Measurements from ENCODE around the gene ACTL7A. TPM values are rescaled to one million over a fixed set of nuclear protein-coding genes. Genes with fewer than 3 reads are reported as not detected.

ACTL7A gene
- polyA plus RNA-seq, 1 donor from 2014 or later = not detected

DNA sequence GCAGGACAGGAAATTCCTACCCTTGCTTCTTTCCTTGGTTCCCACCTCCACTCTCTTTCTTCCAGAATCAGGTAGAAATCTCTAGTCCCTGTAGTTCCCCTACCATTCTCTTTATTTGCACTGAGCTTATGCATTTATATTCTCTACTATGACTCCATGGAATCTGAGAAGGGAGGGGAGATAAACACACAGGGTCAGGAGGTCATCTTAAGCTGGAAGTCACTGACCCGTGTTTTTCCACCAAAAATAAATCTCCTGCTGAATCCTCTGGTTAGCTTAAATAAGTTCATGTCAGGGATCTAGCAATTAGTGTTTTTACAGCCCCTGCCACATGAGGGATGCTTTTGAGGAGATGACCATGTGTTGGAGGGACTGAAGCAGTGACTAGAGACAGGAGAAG is 10.0 kb upstream of the ACTL7A start:
- Histone ChIP-seq H2AFZ (ENCODE audit: low read depth, low read length) (no peak overlapping the region), H3K4me2 (ENCODE audit: low read length) (no peak overlapping the region), H3K27ac (ENCODE audit: low read length) (no peak overlapping the region), H3K79me2 (replicated peaks; ENCODE audit: insufficient read depth, low read length) (no peaks in the 10 kb centered on the region), H3K27me3 (ENCODE audit: insufficient read depth, low read depth, low read length) (no peaks in the 10 kb centered on the region), H3F3A (ENCODE audit: insufficient read depth, low read length, poor library complexity, severe bottlenecking) (no peaks in the 10 kb centered on the region), H3K9ac (ENCODE audit: low read length) (no peak overlapping the region), H3K4me3 (ENCODE audit: low read length) (no peak overlapping the region), H3K9me2 (ENCODE audit: insufficient read depth, low read length) (no peaks in the 10 kb centered on the region), H3K9me3 (ENCODE audit: low read length) (no peaks in the 10 kb centered on the region), H3K36me3 (ENCODE audit: insufficient read depth, low read length) (no peaks in the 10 kb centered on the region), H4K20me1 (ENCODE audit: insufficient read depth) (no peaks in the 10 kb centered on the region)
- TF ChIP-seq RAD21 (conservative IDR thresholded peaks at IDR 0.05) (no peak), SMC3 (conservative IDR thresholded peaks at IDR 0.05; ENCODE audit: poor library complexity) (no peak), TAF1 (IDR thresholded peaks at IDR 0.05; ENCODE audit: low read depth) (no peak), EP300 (conservative IDR thresholded peaks at IDR 0.05; ENCODE audit: poor library complexity, severe bottlenecking) (no peak), EZH2 (IDR thresholded peaks at IDR 0.05; ENCODE audit: borderline replicate concordance, insufficient read depth, low read length, poor library complexity, severe bottlenecking) (no peak)
- TF ChIP-seq, protein P1, sequence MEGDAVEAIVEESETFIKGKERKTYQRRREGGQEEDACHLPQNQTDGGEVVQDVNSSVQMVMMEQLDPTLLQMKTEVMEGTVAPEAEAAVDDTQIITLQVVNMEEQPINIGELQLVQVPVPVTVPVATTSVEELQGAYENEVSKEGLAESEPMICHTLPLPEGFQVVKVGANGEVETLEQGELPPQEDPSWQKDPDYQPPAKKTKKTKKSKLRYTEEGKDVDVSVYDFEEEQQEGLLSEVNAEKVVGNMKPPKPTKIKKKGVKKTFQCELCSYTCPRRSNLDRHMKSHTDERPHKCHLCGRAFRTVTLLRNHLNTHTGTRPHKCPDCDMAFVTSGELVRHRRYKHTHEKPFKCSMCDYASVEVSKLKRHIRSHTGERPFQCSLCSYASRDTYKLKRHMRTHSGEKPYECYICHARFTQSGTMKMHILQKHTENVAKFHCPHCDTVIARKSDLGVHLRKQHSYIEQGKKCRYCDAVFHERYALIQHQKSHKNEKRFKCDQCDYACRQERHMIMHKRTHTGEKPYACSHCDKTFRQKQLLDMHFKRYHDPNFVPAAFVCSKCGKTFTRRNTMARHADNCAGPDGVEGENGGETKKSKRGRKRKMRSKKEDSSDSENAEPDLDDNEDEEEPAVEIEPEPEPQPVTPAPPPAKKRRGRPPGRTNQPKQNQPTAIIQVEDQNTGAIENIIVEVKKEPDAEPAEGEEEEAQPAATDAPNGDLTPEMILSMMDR (IDR thresholded peaks at IDR 0.05; ENCODE audit: poor library complexity, severe bottlenecking) = no peak

DNA sequence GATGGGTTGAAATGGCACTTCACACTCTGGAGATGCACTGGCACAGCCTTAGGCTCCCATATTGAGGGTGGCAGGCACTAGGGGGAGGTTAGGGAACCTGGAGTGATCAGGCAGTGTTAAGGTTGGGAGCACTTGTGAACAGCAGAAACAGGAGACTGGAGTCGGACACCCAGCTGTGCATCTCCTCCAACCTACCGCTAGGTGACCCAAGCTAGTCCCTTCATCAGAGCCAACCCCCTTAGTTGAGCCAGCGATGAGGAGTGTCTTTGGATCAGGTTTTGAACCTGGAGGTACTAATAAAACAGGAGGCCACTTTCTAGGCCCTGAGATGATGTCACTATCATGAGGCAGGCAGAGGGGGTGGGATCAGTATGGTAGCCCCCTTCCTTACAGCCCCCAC is 8.0 kb upstream of the ACTL7A start:
- Histone ChIP-seq H2AFZ (ENCODE audit: low read depth, low read length) (no peak overlapping the region), H3K27me3 (ENCODE audit: insufficient read depth, low read depth, low read length) (no peaks in the 10 kb centered on the region), H3K36me3 (ENCODE audit: insufficient read depth, low read length) (no peaks in the 10 kb centered on the region), H4K20me1 (ENCODE audit: insufficient read depth) (no peaks in the 10 kb centered on the region), H3K9ac (ENCODE audit: low read length) (no peak overlapping the region), H3K79me2 (replicated peaks; ENCODE audit: insufficient read depth, low read length) (no peaks in the 10 kb centered on the region), H3K9me3 (ENCODE audit: low read length) (no peaks in the 10 kb centered on the region), H3K27ac (ENCODE audit: low read length) (no peak overlapping the region), H3K9me2 (ENCODE audit: insufficient read depth, low read length) (no peaks in the 10 kb centered on the region), H3F3A (ENCODE audit: insufficient read depth, low read length, poor library complexity, severe bottlenecking) (no peaks in the 10 kb centered on the region), H3K4me3 (ENCODE audit: low read length) (no peak overlapping the region), H3K4me2 (ENCODE audit: low read length) (no peak overlapping the region)
- TF ChIP-seq SMC3 (conservative IDR thresholded peaks at IDR 0.05; ENCODE audit: poor library complexity) (no peak), POLR2AphosphoS5 (IDR thresholded peaks at IDR 0.05) (no peak), EP300 (conservative IDR thresholded peaks at IDR 0.05; ENCODE audit: poor library complexity, severe bottlenecking) (no peak), REST (IDR thresholded peaks at IDR 0.05; ENCODE audit: borderline replicate concordance) (no peak), MXI1 (conservative IDR thresholded peaks at IDR 0.05; ENCODE audit: poor library complexity, severe bottlenecking) (no peak), RAD21 (conservative IDR thresholded peaks at IDR 0.05) (no peak), EZH2 (IDR thresholded peaks at IDR 0.05; ENCODE audit: borderline replicate concordance, insufficient read depth, low read length, poor library complexity, severe bottlenecking) (no peak), TAF1 (IDR thresholded peaks at IDR 0.05; ENCODE audit: low read depth) (no peak)
- TF ChIP-seq, protein P1 (IDR thresholded peaks at IDR 0.05; ENCODE audit: poor library complexity, severe bottlenecking) = no peak

Measured in neural cell (in vitro differentiated cells).